Duodenal mucosa (tissue), 2 donors: ENCODE measurements around the gene LRCOL1.

Source experiments
- H3K27ac ChIP-seq: one replicate; pipeline ENCODE4 v1.7.0; 2013; ENCODE audit warnings: low read depth, low read length
- H3K27me3 ChIP-seq, 2 donors: one replicate each; pipeline ENCODE4 v1.7.0; 2013; ENCODE audit warnings: low read length in 2 of 2, control low read depth in 1 of 2; ENCODE audit not compliant: insufficient read depth in 2 of 2, control insufficient read depth in 1 of 2
- H3K36me3 ChIP-seq, 2 donors: one replicate each; pipeline ENCODE4 v1.7.0; 2013; ENCODE audit warnings: low read length in 2 of 2, control low read depth in 1 of 2; ENCODE audit not compliant: insufficient read depth in 2 of 2, control insufficient read depth in 1 of 2
- H3K4me1 ChIP-seq, 2 donors: one replicate each; pipeline ENCODE4 v1.7.0; 2013; ENCODE audit warnings: low read length in 2 of 2, control low read depth in 1 of 2; ENCODE audit not compliant: insufficient read depth in 2 of 2, control insufficient read depth in 1 of 2
- H3K4me3 ChIP-seq, 2 donors: one replicate each; pipeline ENCODE4 v1.7.0; 2013; ENCODE audit warnings: low read length in 2 of 2, low read depth in 1 of 2
- H3K9ac ChIP-seq, 2 donors: one replicate each; pipeline ENCODE4 v1.7.0; 2013; ENCODE audit warnings: low read length in 2 of 2, low read depth in 1 of 2
- H3K9me3 ChIP-seq, 2 donors: one replicate each; pipeline ENCODE4 v1.7.0; 2013; ENCODE audit warnings: low read length in 2 of 2, control low read depth in 1 of 2; ENCODE audit not compliant: control insufficient read depth in 1 of 2

The LRCOL1 gene

GRCh38 chr12:132624910-132625630, 14.7 kb upstream of the LRCOL1 start:
- no peak overlapping the region for H3K4me3 ChIP-seq
- no peaks in the 10 kb centered on the region for H3K9me3 ChIP-seq
- no peak overlapping the region for H3K9ac ChIP-seq
- peaks cover 10 to 31% of the 10 kb centered on the region in 2 donors for H3K36me3 ChIP-seq
- no peak overlapping the region for H3K27ac ChIP-seq
- H3K27me3 ChIP-seq = peaks cover 4 to 10% of the 10 kb centered on the region in 2 donors
- H3K4me1 ChIP-seq = peaks cover 8 to 10% of the 10 kb centered on the region in 2 donors

DNA sequence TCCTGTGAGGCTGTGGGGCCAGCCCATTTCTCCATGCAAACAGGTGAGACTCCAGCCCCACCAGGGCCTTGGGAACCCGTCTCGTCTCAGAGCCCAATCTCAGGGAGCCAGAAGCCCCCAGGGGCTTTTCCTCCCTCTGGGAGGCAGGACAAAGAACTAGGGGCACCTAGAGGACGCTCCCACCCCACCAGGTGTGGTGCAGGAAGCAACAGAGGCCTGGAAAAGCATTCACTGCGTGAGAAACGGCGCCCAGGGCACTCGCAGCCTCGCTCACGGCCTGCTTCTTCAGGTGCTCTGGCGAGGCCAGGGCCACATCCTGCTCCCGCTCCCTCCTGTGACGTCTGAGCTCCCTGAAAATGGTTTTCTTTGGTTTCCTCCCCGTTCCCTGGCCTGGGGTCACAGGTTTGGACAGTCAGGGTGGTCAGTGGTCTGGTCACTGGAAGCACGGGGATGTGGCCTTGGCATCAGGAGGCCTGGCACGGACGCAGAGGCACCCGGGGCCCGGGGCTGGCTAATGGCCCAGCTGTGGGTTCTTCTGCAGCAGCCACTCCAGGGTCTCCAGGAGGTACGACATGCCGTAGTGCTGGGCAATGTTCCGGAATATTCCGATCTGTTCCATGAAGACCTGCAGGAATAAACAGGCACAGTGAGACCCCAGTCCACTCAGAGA, 13.9 kb upstream of the LRCOL1 start:
- Histone ChIP-seq H3K4me3 (no peak overlapping the region), H3K4me1 (peaks cover 8 to 10% of the 10 kb centered on the region in 2 donors), H3K9ac (no peak overlapping the region), H3K27ac (no peak overlapping the region), H3K9me3 (no peaks in the 10 kb centered on the region), H3K27me3 (peaks cover 6 to 10% of the 10 kb centered on the region in 2 donors), H3K36me3 (peaks cover 3 to 23% of the 10 kb centered on the region in 2 donors)

DNA sequence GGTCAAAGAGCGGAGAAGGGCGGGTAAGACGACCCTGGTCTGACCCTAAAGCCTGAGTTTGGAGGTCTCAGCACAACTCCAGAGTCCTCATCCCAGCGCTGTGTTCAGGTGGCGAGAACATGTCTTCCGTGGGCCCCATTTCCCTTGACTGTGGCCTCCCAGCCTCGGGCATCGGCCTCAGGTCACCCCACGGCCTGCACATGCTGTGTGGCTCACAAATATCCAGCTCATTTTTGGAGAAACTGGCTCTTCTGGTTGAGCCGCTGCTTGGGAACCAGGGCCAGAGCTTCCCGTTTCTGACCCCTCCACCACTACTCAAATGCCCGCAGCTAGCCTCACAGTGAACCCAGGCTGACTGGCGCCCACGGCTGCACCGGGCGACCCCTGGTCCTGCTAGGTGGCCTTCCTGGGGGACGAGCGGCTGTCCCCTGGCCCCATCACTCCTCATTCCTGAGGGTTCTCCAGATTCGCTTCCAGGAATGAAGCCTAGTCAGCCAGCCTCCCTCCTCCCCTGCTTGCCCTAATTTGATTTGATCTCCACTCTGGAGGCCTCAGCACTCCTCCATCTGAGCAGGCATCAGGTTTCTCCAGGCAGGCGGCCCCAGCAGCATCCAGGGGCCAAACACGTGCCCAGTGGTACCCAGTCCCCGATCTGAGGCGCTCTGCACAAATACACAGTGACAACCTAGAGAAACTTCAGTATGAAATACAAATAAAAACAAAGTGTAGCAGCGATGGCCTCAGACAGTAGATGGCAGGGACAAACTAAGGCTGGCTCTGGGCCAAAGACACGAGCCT, 12.9 kb upstream of the LRCOL1 start:
- Histone ChIP-seq H3K27me3 (peaks cover 7 to 10% of the 10 kb centered on the region in 2 donors), H3K9ac (no peak overlapping the region), H3K9me3 (no peaks in the 10 kb centered on the region), H3K36me3 (peaks cover 3 to 20% of the 10 kb centered on the region in 2 donors), H3K4me3 (no peak overlapping the region), H3K27ac (no peak overlapping the region), H3K4me1 (peaks cover 8 to 10% of the 10 kb centered on the region in 2 donors)

DNA sequence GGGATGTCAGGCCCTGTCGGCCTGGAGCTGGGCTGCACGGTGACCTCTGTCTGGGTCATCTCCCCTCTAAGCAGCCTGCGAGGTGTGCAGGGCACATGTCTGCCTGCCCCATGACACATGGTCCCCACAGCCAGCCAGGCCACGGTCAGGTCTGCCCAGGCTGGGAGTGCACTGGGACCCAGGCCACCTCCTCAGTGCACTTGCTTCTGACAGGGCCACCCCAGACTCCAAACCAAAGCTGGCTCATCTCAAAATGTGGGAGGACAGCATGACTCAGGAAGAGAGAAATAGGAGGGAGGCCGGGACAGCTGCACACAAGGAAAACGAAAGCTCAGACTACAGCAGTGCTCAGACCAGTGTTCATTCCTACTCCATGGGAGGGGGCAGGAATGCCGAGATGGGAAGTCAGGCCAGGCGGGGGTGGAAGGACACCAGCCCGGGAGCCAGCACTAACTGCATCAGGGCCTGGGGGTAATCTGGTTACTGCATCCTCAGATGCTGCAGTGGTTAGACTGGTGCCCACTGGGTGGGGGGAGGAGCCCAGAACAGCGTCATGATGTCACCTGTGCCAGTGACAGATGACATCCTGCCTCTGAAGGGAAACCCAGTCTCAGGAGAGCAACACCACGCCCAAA, 12.2 kb upstream of the LRCOL1 start:
- H3K9ac ChIP-seq = no peak overlapping the region
- peaks cover 3 to 20% of the 10 kb centered on the region in 2 donors for H3K36me3 ChIP-seq
- H3K27ac ChIP-seq = no peak overlapping the region
- H3K4me1 ChIP-seq = peaks cover 8 to 10% of the 10 kb centered on the region in 2 donors
- H3K4me3 ChIP-seq = peak overlapping the region in 1 of 2 donors; percentile 21
- peaks cover 2 to 3% of the 10 kb centered on the region in 2 donors for H3K9me3 ChIP-seq
- H3K27me3 ChIP-seq = peaks cover 13 to 14% of the 10 kb centered on the region in 2 donors

- peaks cover 3 to 20% of the 10 kb centered on the region in 2 donors for H3K36me3 ChIP-seq
- no peak overlapping the region for H3K27ac ChIP-seq
- H3K4me3 ChIP-seq = peak overlapping the region in 1 of 2 donors; percentile 21
- H3K27me3 ChIP-seq = peaks cover 16 to 17% of the 10 kb centered on the region in 2 donors
- H3K9ac ChIP-seq = no peak overlapping the region
- peaks cover 9 to 10% of the 10 kb centered on the region in 2 donors for H3K9me3 ChIP-seq
- peaks cover 8 to 10% of the 10 kb centered on the region in 2 donors for H3K4me1 ChIP-seq
Observed at GRCh38 chr12:132621657-132622435, 11.5 kb upstream of the LRCOL1 start.

DNA sequence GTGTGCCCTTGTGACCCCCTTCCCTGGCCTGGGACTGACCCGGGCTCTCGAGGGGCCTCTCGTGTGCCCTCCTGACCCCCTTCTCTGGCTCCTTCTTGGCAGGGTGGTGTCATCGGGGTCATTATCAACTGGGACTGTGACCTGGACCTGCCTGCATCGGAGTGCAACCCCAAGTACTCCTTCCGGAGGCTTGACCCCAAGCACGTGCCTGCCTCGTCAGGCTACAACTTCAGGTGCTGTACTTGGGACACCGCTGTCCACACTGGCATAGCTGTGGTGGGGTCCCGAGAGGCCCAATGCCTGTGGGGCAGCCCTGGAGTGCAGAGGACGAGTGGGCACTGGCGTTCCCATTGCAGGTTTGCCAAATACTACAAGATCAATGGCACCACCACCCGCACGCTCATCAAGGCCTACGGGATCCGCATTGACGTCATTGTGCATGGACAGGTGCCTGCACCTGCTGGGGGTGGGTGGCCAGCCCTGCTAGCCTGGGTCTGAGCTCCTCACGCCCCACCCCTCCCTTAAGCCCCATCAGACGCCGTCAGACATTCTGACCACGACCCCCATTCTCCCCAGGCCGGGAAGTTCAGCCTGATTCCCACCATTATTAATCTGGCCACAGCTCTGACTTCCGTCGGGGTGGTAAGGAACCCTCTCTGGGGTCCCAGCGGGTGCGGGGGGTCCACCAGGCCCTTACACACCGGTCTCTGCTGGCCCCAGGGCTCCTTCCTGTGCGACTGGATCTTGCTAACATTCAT, 10.7 kb upstream of the LRCOL1 start:
- H3K9ac ChIP-seq = no peak overlapping the region
- no peak overlapping the region for H3K4me3 ChIP-seq
- peaks cover 17 to 19% of the 10 kb centered on the region in 2 donors for H3K27me3 ChIP-seq
- peaks cover 3 to 20% of the 10 kb centered on the region in 2 donors for H3K36me3 ChIP-seq
- H3K4me1 ChIP-seq = peaks cover 8 to 10% of the 10 kb centered on the region in 2 donors
- peaks cover 11 to 15% of the 10 kb centered on the region in 2 donors for H3K9me3 ChIP-seq
- no peak overlapping the region for H3K27ac ChIP-seq

DNA sequence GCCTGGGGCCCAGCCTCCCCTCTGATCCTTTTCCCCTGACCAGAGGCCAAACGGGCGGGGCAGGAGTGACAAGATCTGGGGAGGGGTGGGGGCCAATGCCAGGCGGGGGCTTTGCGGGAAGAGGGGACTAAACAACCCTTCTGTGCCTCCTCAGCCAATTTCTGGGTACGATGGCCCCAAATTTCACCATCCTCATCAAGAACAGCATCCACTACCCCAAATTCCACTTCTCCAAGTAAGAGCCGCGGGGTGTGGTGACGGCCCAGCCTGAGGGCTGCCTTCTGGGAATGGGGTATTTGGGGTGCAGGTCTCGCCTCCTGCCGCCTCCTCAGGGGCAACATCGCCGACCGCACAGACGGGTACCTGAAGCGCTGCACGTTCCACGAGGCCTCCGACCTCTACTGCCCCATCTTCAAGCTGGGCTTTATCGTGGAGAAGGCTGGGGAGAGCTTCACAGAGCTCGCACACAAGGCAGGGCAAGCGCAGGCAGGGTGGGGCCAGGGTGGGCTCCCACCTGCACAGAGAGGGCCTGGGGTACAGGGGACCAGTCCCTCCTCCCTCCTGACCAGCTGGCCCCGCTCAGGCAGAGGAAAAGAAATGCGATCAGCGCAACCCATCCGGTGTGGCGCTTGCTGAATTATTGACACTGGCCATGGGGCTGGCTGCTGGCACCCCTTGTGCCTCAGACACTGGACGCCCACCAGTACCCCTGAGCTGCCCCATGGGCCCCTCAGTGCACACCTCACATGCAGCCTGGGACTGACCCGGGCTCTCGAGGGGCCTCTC, 9.9 kb upstream of the LRCOL1 start:
- H3K27ac ChIP-seq = no peak overlapping the region
- peaks cover 25 to 27% of the 10 kb centered on the region in 2 donors for H3K27me3 ChIP-seq
- H3K9ac ChIP-seq = no peak overlapping the region
- H3K36me3 ChIP-seq = peaks cover 3 to 13% of the 10 kb centered on the region in 2 donors
- peaks cover 11 to 21% of the 10 kb centered on the region in 2 donors for H3K9me3 ChIP-seq
- H3K4me3 ChIP-seq = no peak overlapping the region
- peaks cover 8 to 10% of the 10 kb centered on the region in 2 donors for H3K4me1 ChIP-seq

DNA sequence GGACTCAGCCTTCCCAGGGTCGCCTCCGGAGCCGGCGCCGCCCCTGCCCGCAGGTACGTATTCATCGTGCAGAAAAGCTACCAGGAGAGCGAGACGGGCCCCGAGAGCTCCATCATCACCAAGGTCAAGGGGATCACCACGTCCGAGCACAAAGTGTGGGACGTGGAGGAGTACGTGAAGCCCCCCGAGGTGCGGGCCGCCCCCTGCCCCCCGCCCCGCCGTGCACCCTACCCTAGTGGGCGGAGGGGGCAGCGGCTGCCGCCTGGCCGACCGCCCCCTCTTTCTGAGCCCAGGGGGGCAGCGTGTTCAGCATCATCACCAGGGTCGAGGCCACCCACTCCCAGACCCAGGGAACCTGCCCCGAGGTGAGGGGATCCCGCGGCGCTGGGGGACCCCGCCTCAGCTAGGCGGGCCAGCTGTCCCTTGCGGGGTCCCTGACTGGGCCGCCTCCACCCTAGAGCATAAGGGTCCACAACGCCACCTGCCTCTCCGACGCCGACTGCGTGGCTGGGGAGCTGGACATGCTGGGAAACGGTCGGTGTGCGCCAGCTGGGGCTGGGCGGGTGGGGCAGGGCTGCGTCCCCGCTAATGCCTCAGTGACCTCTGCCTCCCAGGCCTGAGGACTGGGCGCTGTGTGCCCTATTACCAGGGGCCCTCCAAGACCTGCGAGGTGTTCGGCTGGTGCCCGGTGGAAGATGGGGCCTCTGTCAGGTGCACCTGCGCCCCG, 9.2 kb upstream of the LRCOL1 start:
- peaks cover 25 to 28% of the 10 kb centered on the region in 2 donors for H3K27me3 ChIP-seq
- H3K4me3 ChIP-seq = no peak overlapping the region
- no peak overlapping the region for H3K27ac ChIP-seq
- H3K9ac ChIP-seq = no peak overlapping the region
- peaks cover 8 to 10% of the 10 kb centered on the region in 2 donors for H3K4me1 ChIP-seq
- peaks cover 11 to 21% of the 10 kb centered on the region in 2 donors for H3K9me3 ChIP-seq
- H3K36me3 ChIP-seq = peaks cover 0 to 6% of the 10 kb centered on the region in 2 donors
